SKM-1 treated with dmso at 0.1 percent for 144 hours (cell line): ENCODE measurements around the gene ANO6.
"Not testable (repeated sequence)": the region's sequence is repeated elsewhere in the genome, so short reads cannot be mapped to it uniquely, and the experiment has no call there.

Experiments used
- DNase-seq: peaks from one replicate; lab custom pipeline; 2025; ENCODE audit not compliant: unreplicated experiment; lab: John Stamatoyannopoulos, UW

ANO6 gene

GRCh38 chr12:45235087-45236025, 19.5 kb downstream of the ANO6 start:
- no peak for DNase-seq

GRCh38 chr12:45236383-45236782, 20.5 kb downstream of the ANO6 start:
- DNase-seq, result not testable (repeated sequence)

GRCh38 chr12:45242180-45242579, 26.3 kb downstream of the ANO6 start:
- no peak for DNase-seq

DNA sequence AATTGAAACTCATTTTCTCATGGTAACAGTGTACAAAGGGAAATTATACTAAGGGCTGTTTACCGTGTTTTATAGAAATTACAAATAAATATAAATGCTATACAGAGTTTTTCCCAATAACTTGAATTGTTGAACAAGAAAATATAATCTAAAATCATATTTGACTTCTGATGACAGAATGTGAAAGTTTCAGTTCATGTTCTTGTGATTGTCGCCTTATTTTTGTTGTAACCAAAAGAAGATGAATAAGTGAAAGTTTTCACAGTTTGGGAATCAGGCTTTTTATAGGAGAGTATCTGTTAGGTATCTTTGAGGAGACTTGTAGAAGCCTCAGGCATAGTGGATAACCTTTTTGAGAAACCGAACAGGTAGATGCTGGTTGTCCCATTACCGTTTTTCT, 28.1 kb downstream of the ANO6 start:
- DNase-seq, result no peak

DNA sequence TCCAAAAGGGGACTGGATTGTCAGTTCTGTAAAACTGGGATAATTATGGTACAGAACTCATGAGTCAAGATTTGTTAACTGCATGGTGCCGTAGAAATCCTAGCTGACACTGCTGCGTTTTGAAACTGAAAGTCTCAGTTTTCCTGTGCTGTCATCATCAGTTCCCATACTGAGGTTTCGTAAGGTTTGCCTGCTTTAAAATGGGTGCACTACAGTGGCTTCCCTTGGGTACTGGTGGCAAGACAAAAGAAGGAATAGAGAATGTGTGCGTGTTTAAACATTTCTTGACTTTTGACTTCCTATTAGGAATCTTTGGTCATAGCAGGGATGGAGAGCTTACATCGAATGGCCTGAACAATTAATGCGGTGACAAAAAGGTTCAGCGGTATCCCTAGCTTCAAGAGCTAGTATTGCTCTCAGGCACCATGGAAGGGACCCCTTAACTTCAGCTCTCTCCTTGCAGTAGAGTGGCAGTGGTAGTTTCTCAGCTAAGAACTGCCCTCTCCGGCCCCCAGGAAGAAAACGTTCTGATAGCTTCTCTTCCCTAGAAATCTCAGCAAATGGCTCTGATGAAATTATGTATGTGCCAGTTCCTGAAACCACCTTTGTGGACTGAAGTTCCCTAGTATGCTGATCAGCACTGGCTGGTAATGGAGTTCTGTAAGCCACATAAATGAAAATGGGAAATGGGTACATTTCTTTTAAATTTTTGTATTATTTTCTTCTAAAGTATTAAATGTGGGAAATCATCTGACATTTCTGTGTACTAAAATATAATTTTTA, 28.9 kb downstream of the ANO6 start:
- peak; percentile 5 for DNase-seq

GRCh38 chr12:45246236-45246635, 30.3 kb downstream of the ANO6 start:
- DNase-seq, result no peak

DNA sequence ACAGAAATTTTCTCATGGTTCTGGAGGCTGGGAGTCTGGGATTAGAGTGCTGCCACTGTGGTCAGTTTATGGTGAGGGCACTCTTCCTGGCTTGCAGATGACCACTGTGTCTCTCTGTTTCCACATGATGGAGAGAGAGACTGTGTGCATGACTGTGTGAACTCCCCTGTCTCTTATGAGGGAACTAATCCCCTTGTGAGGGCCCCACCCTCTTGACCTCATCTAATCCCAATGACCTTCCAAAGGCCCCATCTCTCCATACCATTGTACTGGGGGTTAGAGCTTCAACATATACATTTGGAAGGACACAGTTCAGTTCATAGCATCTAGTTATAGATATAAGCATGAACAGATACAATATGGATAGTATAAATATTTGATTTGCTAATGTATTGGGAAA, 31.7 kb downstream of the ANO6 start:
- no peak for DNase-seq

GRCh38 chr12:45248095-45248494, 32.2 kb downstream of the ANO6 start:
- no peak for DNase-seq

DNA sequence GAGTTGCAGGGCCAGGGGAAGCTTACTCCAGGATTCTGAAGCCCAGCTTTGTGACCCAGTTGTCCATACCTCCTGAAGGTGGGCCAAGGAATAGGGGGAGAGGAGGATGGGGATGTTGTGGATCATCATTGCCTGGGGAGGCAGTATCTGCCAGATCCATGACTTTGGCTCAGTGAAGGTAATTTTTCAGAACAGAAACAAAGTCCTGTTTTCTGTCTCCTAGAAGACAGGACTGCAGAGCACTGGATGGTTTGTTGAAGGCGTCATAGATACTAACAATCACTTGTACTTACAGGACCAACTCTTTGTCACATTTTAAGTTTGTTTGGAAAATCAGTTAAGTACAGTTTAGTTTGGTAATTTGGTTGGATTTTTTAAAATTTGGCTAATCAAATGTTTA, 38.4 kb downstream of the ANO6 start:
- DNase-seq, result no peak

DNA sequence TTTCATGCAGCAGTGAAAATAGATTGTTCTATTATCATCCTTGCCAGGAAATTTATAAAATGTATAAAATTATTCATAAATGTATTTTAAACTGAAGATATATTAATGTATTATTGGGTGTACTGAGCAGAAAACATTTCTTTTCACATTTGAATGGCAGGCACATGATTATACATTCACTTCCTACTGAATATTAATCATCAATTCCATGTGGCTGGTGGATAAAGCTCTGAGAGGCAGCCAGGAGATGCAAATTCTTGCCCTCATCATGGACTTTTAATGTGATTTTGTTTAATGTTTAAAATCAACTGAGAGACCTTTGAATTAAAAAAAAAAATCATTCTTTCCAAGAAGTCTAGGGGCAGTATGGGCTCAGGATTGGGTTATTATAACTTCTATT, 40.8 kb downstream of the ANO6 start:
- DNase-seq, result no peak

DNA sequence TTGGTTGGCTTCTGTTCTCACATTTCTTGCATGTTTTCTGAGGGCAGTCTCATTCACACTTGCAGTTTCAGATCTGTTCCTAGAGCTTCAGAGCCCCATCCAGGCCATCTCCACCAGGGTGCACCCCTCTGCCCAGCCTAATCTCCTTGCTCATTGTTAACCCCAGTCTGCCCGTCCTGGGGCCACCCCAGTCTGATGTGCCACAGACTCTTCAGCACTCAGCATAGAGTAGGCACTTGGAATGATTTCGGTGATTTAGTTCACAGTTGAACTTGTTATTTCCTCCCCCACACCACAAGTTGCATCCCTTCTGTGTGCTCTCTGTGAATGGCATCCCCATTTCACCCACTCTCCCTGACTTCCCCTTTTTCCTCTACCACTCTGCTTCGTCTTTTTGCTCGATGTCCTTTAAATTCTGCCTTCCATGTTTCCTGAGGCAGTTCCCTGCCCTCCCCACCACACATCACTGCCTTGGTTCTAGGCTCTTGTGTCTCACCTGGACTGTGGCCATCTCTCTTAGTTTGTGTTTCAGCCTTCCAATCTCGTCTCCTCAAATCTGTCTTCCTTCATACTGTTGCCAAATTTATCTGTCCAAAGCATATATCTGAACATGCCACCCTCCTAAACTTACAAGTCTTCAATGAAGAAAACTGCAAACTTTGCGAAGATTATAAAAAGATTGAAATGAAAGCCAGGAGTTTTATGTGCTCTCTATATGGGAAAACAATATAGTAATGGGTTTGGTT, 41.5 kb downstream of the ANO6 start:
- DNase-seq, result peak; percentile 45

DNA sequence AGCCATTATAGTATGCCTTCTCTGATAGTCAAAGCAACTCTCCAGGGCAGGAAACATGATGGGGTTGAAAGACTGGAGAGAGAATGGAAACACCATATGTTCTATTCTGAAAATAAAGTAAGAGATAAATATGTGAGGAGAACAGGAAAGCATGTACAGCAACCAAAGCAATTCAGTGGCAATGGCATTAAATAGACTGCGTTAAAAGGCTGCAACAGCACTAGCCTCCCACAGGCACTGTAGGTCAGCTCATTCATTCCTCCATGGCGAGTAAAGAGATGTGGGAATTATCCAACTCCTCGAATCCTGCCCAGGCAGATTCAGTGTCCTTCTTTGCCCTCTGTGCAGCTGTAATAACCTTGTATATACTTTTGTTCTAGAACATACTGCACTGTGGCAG, 43.8 kb downstream of the ANO6 start:
- DNase-seq, result no peak

GRCh38 chr12:45260104-45260815, 44.4 kb downstream of the ANO6 start:
- DNase-seq, result peak; percentile 20

DNA sequence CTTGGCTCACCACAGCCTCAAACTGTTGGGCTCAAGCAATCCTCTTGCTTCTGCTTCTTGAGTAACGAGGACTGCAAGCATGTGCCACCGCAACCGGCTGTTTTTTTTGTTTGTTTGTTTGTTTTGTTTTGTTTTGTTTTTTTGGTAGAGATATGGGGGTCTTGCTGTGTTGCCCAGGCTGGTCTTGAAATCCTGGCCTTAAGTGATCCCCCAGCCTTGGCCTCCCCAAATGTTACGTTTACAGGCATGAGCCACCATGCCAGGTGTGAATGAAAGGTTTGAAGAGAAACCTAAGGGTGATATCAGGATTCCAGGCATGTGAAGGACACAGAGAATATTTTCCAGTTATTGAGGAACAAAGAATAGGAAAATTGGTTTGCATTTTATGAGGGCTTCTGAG, 45.0 kb downstream of the ANO6 start:
- DNase-seq, result no peak

GRCh38 chr12:45262185-45262584, 46.3 kb downstream of the ANO6 start:
- DNase-seq, result not testable (repeated sequence)

DNA sequence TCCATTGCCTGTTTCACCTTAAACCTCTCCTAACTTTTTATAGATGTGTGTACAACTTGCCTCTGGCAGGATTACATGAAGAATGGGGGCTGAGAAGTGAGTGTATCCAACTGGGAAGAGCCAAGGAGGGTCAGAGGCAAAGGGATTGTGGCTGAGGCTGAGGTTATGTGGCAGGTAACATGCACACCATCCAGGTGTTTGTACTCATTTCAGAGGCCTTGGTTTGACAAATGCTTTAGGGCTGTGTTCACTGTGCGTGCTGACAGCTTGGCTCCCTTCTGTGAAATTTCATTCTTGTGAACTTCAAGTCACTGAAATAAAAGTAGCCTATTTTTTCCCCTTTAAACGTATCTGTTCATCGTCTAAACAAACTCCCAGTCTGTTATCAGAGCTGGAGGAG, 47.7 kb downstream of the ANO6 start:
- DNase-seq, result no peak

GRCh38 chr12:45268672-45269411, 52.9 kb downstream of the ANO6 start:
- DNase-seq, result no peak

- no peak for DNase-seq
Observed at GRCh38 chr12:45269412-45269751, 53.5 kb downstream of the ANO6 start.

- no peak for DNase-seq
Observed at GRCh38 chr12:45270951-45271350, 55.1 kb downstream of the ANO6 start.

DNA sequence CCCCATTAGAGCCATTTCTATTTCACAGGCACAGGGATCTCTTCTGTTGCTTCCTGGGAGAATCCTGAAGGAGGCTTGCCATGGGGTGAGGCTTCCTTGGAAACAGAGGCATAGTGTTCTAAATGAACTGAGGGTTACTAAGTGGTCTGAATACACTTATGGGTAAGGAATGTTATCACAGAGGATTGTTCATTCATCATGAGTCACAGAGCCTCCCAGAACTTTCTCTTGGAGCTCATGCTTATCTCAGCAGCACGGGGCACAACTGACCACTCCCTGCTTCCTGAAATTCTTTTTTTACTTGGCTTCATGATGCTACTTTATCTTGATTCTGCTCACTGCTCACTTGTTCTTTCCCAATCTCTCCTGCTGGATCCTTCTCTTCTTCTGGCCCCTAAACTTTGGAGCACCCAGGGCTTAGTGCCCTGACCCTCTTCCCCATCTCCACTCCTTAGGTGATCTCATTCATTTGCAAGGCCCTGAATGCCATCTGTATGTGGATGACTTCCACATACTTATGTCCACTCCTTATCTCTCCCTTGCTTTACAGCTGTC, 57.9 kb downstream of the ANO6 start:
- no peak for DNase-seq
